ENCODE data around the gene MAP6. TPM values are rescaled to one million over a fixed set of nuclear protein-coding genes. Genes with fewer than 3 reads are reported as not detected.

Gene MAP6
- total RNA-seq: 1.1 and 1.3 TPM in 2 replicates

GRCh38 chr11:75668451-75669297 lies at the start of gene MAP6:
Gene MAP6 (minus strand): TSS chr11:75669038. CDS start chr11:75668369, 669 bp downstream.

GRCh38 chr11:75717608-75718418 lies 49.0 kb upstream of the MAP6 start, which contains the start of gene MOGAT2:
Gene MOGAT2 (plus strand): TSS chr11:75717838. CDS start chr11:75717889, 51 bp downstream.

GRCh38 chr11:75562048-75562835 lies 106.6 kb downstream of the MAP6 start, which contains the start of gene SERPINH1:
Gene SERPINH1 (plus strand): TSS chr11:75562253. CDS start chr11:75566350, 4,097 bp downstream.

Other genes with a start within 250 kb of the MAP6 start
- gene KLHL35, start 235.8 kb downstream of the MAP6 start, total RNA-seq: 1.7 and 2.2 TPM in 2 replicates
- gene GDPD5, start 143.1 kb downstream of the MAP6 start, total RNA-seq: 1.9 and 4.1 TPM in 2 replicates
- gene SERPINH1, start 106.8 kb downstream of the MAP6 start, total RNA-seq: 1,093 and 1,842 TPM in 2 replicates
- gene MOGAT2, start 48.8 kb upstream of the MAP6 start, total RNA-seq: not detected in 2 replicates
- gene DGAT2, start 99.7 kb upstream of the MAP6 start, total RNA-seq: 1.3 and 2.1 TPM in 2 replicates
- 21.9 and 27.2 TPM in 2 replicates for gene UVRAG, start 146.2 kb upstream of the MAP6 start, total RNA-seq

Measured in uterine smooth muscle cell (primary cell).